IMR-90 (cell line): ENCODE data around the gene EEF2K. TPM values are rescaled to one million over a fixed set of nuclear protein-coding genes. Genes with fewer than 3 reads are reported as not detected.

Source experiments
- ATAC-seq: fragments of 200-7000 bp; cut with Tn5 transposase; 2 replicates; pipeline ENCODE4 v1.9.1; 2020; ENCODE audit warnings: low read depth, mild to moderate bottlenecking, moderate library complexity
- BruUV-seq: library from RNA; stranded (reverse); fragments of 400-500 nt; replicated peaks from 2 replicates; lab custom pipeline; 2021; lab: Mats Ljungman, UMichigan
- CTCF ChIA-PET: fragments of 300-600 bp; formaldehyde crosslinking; extraction: SDS; loops from one replicate; lab custom pipeline; 2021; ENCODE audit warnings: antibody characterized with exemption; lab: Yijun Ruan, JAX
- POLR2A ChIA-PET: fragments of 300-600 bp; sonication (Branson Sonifier 250); formaldehyde crosslinking; loops from one replicate; lab custom pipeline; 2022; ENCODE audit warnings: antibody characterized with exemption; ENCODE audit not compliant: unreplicated experiment; lab: Charles Lee
- DNase-seq: peaks from one replicate; pipeline ENCODE4 v3.0.0; 2013
- H2AFZ ChIP-seq: replicated peaks from 2 replicates; pipeline ENCODE3; 2013; ENCODE audit warnings: low read length, mild to moderate bottlenecking; ENCODE audit not compliant: poor library complexity
- H2AK5ac ChIP-seq: 2 replicates; pipeline ENCODE4 v1.6.1; 2013; ENCODE audit warnings: low read depth, low read length, inconsistent platforms
- H2AK9ac ChIP-seq: replicated peaks from 2 replicates; pipeline ENCODE3; 2013; ENCODE audit warnings: mild to moderate bottlenecking, low read depth, low read length, moderate library complexity; ENCODE audit not compliant: poor library complexity
- H2BK120ac ChIP-seq: 2 replicates; pipeline ENCODE4 v1.6.1; 2013; ENCODE audit warnings: low read depth, low read length, inconsistent platforms
- H2BK15ac ChIP-seq: 3 replicates; pipeline ENCODE4 v1.6.1; 2013; ENCODE audit warnings: low read depth, low read length, inconsistent platforms
- H2BK20ac ChIP-seq: 2 replicates; pipeline ENCODE4 v1.6.1; 2013; ENCODE audit warnings: low read depth, mild to moderate bottlenecking, inconsistent platforms, low read length, moderate library complexity
- H2BK5ac ChIP-seq: 2 replicates; pipeline ENCODE4 v1.6.1; 2013; ENCODE audit warnings: mild to moderate bottlenecking, low read depth, low read length, inconsistent platforms; ENCODE audit not compliant: poor library complexity, severe bottlenecking
- H3K14ac ChIP-seq: replicated peaks from 2 replicates; pipeline ENCODE4 v1.6.1; 2013; ENCODE audit warnings: low read depth, low read length, inconsistent platforms
- H3K18ac ChIP-seq: 2 replicates; pipeline ENCODE4 v1.6.1; 2013; ENCODE audit warnings: low read depth, low read length, control low read depth
- H3K23ac ChIP-seq: 2 replicates; pipeline ENCODE4 v1.6.1; 2013; ENCODE audit warnings: low read depth, low read length, inconsistent platforms
- H3K27ac ChIP-seq: 2 replicates; pipeline ENCODE4 v1.5.1; 2013; ENCODE audit warnings: mild to moderate bottlenecking, control low read depth, low read length; ENCODE audit not compliant: insufficient read depth
- H3K27me3 ChIP-seq: 2 replicates; pipeline ENCODE4 v1.6.1; 2013; ENCODE audit warnings: low read length; ENCODE audit not compliant: control insufficient read depth, insufficient read depth
- H3K36me3 ChIP-seq: 2 replicates; pipeline ENCODE4 v1.6.1; 2013; ENCODE audit warnings: low read length, mixed read lengths; ENCODE audit not compliant: control insufficient read depth, insufficient read depth
- H3K4ac ChIP-seq: 2 replicates; pipeline ENCODE4 v1.6.1; 2013; ENCODE audit warnings: low read depth, low read length, inconsistent platforms
- H3K4me1 ChIP-seq: 2 replicates; pipeline ENCODE4 v1.6.1; 2013; ENCODE audit warnings: low read length, mixed read lengths; ENCODE audit not compliant: control insufficient read depth, insufficient read depth
- H3K4me2 ChIP-seq: 2 replicates; pipeline ENCODE4 v1.6.1; 2013; ENCODE audit warnings: low read depth, mild to moderate bottlenecking, control low read depth, low read length, moderate library complexity
- H3K4me3 ChIP-seq: 2 replicates; pipeline ENCODE4 v1.5.1; 2013; ENCODE audit warnings: low read depth, mild to moderate bottlenecking, control low read depth, low read length, moderate library complexity; ENCODE audit not compliant: insufficient read depth
- H3K56ac ChIP-seq: 2 replicates; pipeline ENCODE4 v1.6.1; 2013; ENCODE audit warnings: low read length, inconsistent platforms; ENCODE audit not compliant: insufficient read depth; ENCODE audit errors: extremely low read depth
- H3K79me1 ChIP-seq, 2 experiments: 2 replicates each; pipeline ENCODE4 v1.6.1; 2013; ENCODE audit warnings: low read length in 2 of 2, inconsistent platforms in 1 of 2, low read depth in 1 of 2
- H3K9ac ChIP-seq: 2 replicates; pipeline ENCODE4 v1.6.1; 2013; ENCODE audit warnings: low read depth, low read length, control low read depth
- H3K9me1 ChIP-seq: 2 replicates; pipeline ENCODE4 v1.6.1; 2013; ENCODE audit warnings: low read length, inconsistent platforms; ENCODE audit not compliant: insufficient read depth
- H3K9me3 ChIP-seq: 2 replicates; pipeline ENCODE4 v1.6.1; 2013; ENCODE audit warnings: low read length; ENCODE audit not compliant: control insufficient read depth, insufficient read depth
- H4K20me1 ChIP-seq: 2 replicates; pipeline ENCODE4 v1.6.1; 2013; ENCODE audit warnings: low read length, inconsistent platforms; ENCODE audit not compliant: insufficient read depth
- H4K5ac ChIP-seq: 2 replicates; pipeline ENCODE4 v1.6.1; 2013; ENCODE audit warnings: mild to moderate bottlenecking, low read depth, low read length, control low read depth
- H4K8ac ChIP-seq, 2 experiments: 2 replicates each; pipeline ENCODE4 v1.6.1; 2013; ENCODE audit warnings: low read depth in 2 of 2, low read length in 2 of 2, control low read depth in 1 of 2, inconsistent platforms in 1 of 2
- H4K91ac ChIP-seq: 2 replicates; pipeline ENCODE4 v1.6.1; 2013; ENCODE audit warnings: low read depth, low read length, inconsistent platforms; ENCODE audit not compliant: insufficient read depth
- CEBPB ChIP-seq: IDR thresholded peaks from 2 replicates; pipeline ENCODE4 v1.6.1; 2012; ENCODE audit warnings: low read depth, low read length, improper control_type of control experiment
- CHD1 ChIP-seq: IDR thresholded peaks from 2 replicates; pipeline ENCODE4 v1.6.1; 2012; ENCODE audit warnings: low read depth, low read length, improper control_type of control experiment
- CTCF ChIP-seq: conservative IDR thresholded peaks from 2 replicates; pipeline ENCODE4 v1.5.1; 2012; ENCODE audit warnings: mild to moderate bottlenecking, low read depth, low read length, improper control_type of control experiment
- ELK1 ChIP-seq: fragments of 150-350 bp; IDR thresholded peaks from 2 replicates; pipeline ENCODE4 v1.6.1; 2016; ENCODE audit warnings: low read depth, mild to moderate bottlenecking, low read length, moderate library complexity, borderline replicate concordance
- FOS ChIP-seq: fragments of 150-350 bp; IDR thresholded peaks from 2 replicates; pipeline ENCODE4 v1.6.1; 2016; ENCODE audit warnings: low read depth, low read length
- MAFK ChIP-seq: IDR thresholded peaks from 2 replicates; pipeline ENCODE4 v1.6.1; 2012; ENCODE audit warnings: low read depth, low read length, improper control_type of control experiment
- MXI1 ChIP-seq: IDR thresholded peaks from 2 replicates; pipeline ENCODE4 v1.6.1; 2012; ENCODE audit warnings: low read depth, mild to moderate bottlenecking, low read length, moderate library complexity, borderline replicate concordance
- NFE2L2 ChIP-seq: fragments of 150-350 bp; IDR thresholded peaks from 2 replicates; pipeline ENCODE4 v1.6.1; 2016; ENCODE audit warnings: low read depth, mild to moderate bottlenecking, low read length
- POLR2A ChIP-seq: IDR thresholded peaks from 2 replicates; pipeline ENCODE4 v1.6.1; 2012; ENCODE audit warnings: mild to moderate bottlenecking, low read depth, low read length
- RAD21 ChIP-seq: IDR thresholded peaks from 2 replicates; pipeline ENCODE4 v1.6.1; 2012; ENCODE audit warnings: low read length, improper control_type of control experiment
- RCOR1 ChIP-seq: IDR thresholded peaks from 2 replicates; pipeline ENCODE4 v1.6.1; 2012; ENCODE audit warnings: mild to moderate bottlenecking, low read length, improper control_type of control experiment; ENCODE audit not compliant: insufficient replicate concordance
- RFX5 ChIP-seq: IDR thresholded peaks from 2 replicates; pipeline ENCODE4 v1.8.0; 2012; ENCODE audit warnings: low read depth, mild to moderate bottlenecking, low read length, moderate library complexity
- SMC3 ChIP-seq: fragments of 150-350 bp; IDR thresholded peaks from 2 replicates; pipeline ENCODE4 v1.6.1; 2016; ENCODE audit warnings: low read depth, mild to moderate bottlenecking, antibody characterized with exemption, low read length, moderate library complexity
- USF2 ChIP-seq: fragments of 150-350 bp; IDR thresholded peaks from 2 replicates; pipeline ENCODE4 v1.6.1; 2017; ENCODE audit warnings: mild to moderate bottlenecking, antibody characterized with exemption, low read length, low read depth
- WGBS, 2 experiments: methylation state at CpG; one replicate each; pipeline versions ENCODE4 v1.1.5 to v1.1.7; 2013; ENCODE audit warnings: missing lambda C conversion rate in 2 of 2; ENCODE audit not compliant: insufficient read length in 1 of 2; ENCODE audit errors: extremely low coverage in 2 of 2; 5-methylcytosine and 5-hydroxymethylcytosine counted together
- dilution Hi-C: fragments of 300-500 bp; cut with HindIII; formaldehyde crosslinking; loops from one replicate; pipeline ENCODE4 v1.14.3; 2018; ENCODE audit warnings: low sequenced_read_pairs; ENCODE audit not compliant: unreplicated experiment
- in situ Hi-C: fragments of 300-500 bp; cut with MboI; formaldehyde crosslinking; loops from 3 replicates; pipeline ENCODE4 v1.14.3; 2019; ENCODE audit warnings: low sequenced_read_pairs, inconsistent platforms, mixed read lengths
- intact Hi-C: fragments of 100-400 bp; cut with micrococcal nuclease; formaldehyde crosslinking; loops from 2 replicates; pipeline ENCODE4 v1.10.0; 2022
- polyA plus RNA-seq, 3 experiments: library from polyadenylated mRNA; depleted of rRNA; stranded (reverse); fragments of >200 nt; gene quantifications; 2 replicates each; pipeline ENCODE4 v1.2.3, GENCODE V29; 2012; ENCODE audit warnings: low replicate concordance in 1 of 3
- total RNA-seq: library from RNA; depleted of rRNA; stranded (reverse); fragments of >200 nt; gene quantifications from 2 replicates; pipeline ENCODE4 v1.2.3, GENCODE V29; 2012

The EEF2K gene
- total and polyA plus RNA-seq, 2 of the 4 experiments (the other 2 are of a cell fraction) = 9.7 to 16.5 TPM

- TF ChIP-seq RFX5 = no peak
- no peak for TF ChIP-seq RCOR1
- no peak for TF ChIP-seq USF2
- no peak for TF ChIP-seq CTCF
- TF ChIP-seq MAFK = no peak
- no peak for TF ChIP-seq CHD1
- no peak for TF ChIP-seq SMC3
- no peak for TF ChIP-seq MXI1
- TF ChIP-seq RAD21 = no peak
- TF ChIP-seq ELK1 = no peak
- no peak for TF ChIP-seq FOS
- TF ChIP-seq NFE2L2 = no peak
- no peak for TF ChIP-seq POLR2A
- no peak for TF ChIP-seq CEBPB
- in situ Hi-C loops = no loop called here
- dilution Hi-C loops = no loop called here
Observed at GRCh38 chr16:22260490-22260889, 54.4 kb downstream of the EEF2K start.

More at GRCh38 chr16:22260490-22260889, 54.4 kb downstream of the EEF2K start:
- H2AFZ ChIP-seq = no peak overlapping the region
- no peak overlapping the region for H2AK9ac ChIP-seq
- no peak overlapping the region for H3K4ac ChIP-seq
- H3K4me2 ChIP-seq = no peak overlapping the region
- no peak overlapping the region for H3K23ac ChIP-seq
- H3K27me3 ChIP-seq = no peaks in the 10 kb centered on the region
- ChIA-PET CTCF (interaction anchor here (0.6 to 1.3 kb wide), 3 partner anchors 23 to 72 kb away, joined by 3 read pairs; no protein-coding TSS in a partner anchor), POLR2A (no interaction called here)
- H3K56ac ChIP-seq = no peak overlapping the region
- H2BK20ac ChIP-seq = no peak overlapping the region
- no peaks in the 10 kb centered on the region; the same call in 1 of the 2 replicates for H3K9me3 ChIP-seq
- no peak overlapping the region for H3K27ac ChIP-seq
- H4K91ac ChIP-seq = no peak overlapping the region
- H2AK5ac ChIP-seq = no peak overlapping the region
- no peak overlapping the region for H3K4me3 ChIP-seq
- H3K9ac ChIP-seq = no peak overlapping the region
- intact Hi-C loops = no loop called here
- H3K18ac ChIP-seq = no peak overlapping the region
- no peaks in the 10 kb centered on the region for H3K79me1 ChIP-seq
- no peak for DNase-seq
- no peaks in the 10 kb centered on the region; the same call in 1 of the 2 replicates for H4K20me1 ChIP-seq
- H3K4me1 ChIP-seq = no peaks in the 10 kb centered on the region
- H2BK5ac ChIP-seq = no peak overlapping the region
- H4K8ac ChIP-seq = no peak overlapping the region
- H2BK15ac ChIP-seq = no peak overlapping the region
- ATAC-seq = no peak
- no peak overlapping the region for H3K14ac ChIP-seq
- no TSS peak for BruUV-seq
- peaks cover 53% of the 10 kb centered on the region for H3K36me3 ChIP-seq
- WGBS, 2 experiments = 100% methylated on average over 1 of the region's 3 CpGs; no CpG with 5 or more reads in 1 of the 2 experiments
- H3K9me1 ChIP-seq = 0 out of 2 replicates have a peak, but pooled peaks cover 6% of the 10 kb centered on the region
- no peak overlapping the region for H2BK120ac ChIP-seq
- H4K5ac ChIP-seq = no peak overlapping the region
